Large intestine (tissue), 3 donors: ENCODE measurements around the gene GUCA2B. TPM values are rescaled to one million over a fixed set of nuclear protein-coding genes. Genes with fewer than 3 reads are reported as not detected.
A peak's percentile ranks its signal among the peaks of the same experiment; 100 is the strongest.

Experiments used
- DNase-seq, 2 donors: peaks; one replicate each; pipeline versions ENCODE4 v3.0.0 to v3.0.0-alpha.2; 2013
- H3K27ac ChIP-seq: one replicate; pipeline ENCODE4 v1.5.1; 2013; ENCODE audit warnings: low read length
- H3K27me3 ChIP-seq: 2 replicates; pipeline ENCODE4 v1.6.1; 2013; ENCODE audit warnings: low read length; ENCODE audit not compliant: control insufficient read depth, insufficient read depth
- H3K36me3 ChIP-seq: 2 replicates; pipeline ENCODE4 v1.6.1; 2013; ENCODE audit warnings: low read length; ENCODE audit not compliant: control insufficient read depth, insufficient read depth
- H3K4me1 ChIP-seq: one replicate; pipeline ENCODE4 v1.6.1; 2013; ENCODE audit warnings: low read length; ENCODE audit not compliant: control insufficient read depth, insufficient read depth
- H3K4me3 ChIP-seq: one replicate; pipeline ENCODE4 v1.5.1; 2013; ENCODE audit warnings: low read length
- H3K9me3 ChIP-seq: one replicate; pipeline ENCODE4 v1.6.1; 2013; ENCODE audit warnings: mild to moderate bottlenecking, low read depth, low read length, moderate library complexity; ENCODE audit not compliant: control insufficient read depth
- WGBS: methylation state at CpG from one replicate; pipeline ENCODE4 v1.1.5; 2013; ENCODE audit warnings: low lambda C conversion rate; ENCODE audit not compliant: insufficient coverage; 5-methylcytosine and 5-hydroxymethylcytosine counted together
- polyA plus RNA-seq: library from polyadenylated mRNA; unstranded; fragments of 120-200 nt; gene quantifications from one replicate; pipeline ENCODE4 v1.2.1, GENCODE V29; 2013

Gene GUCA2B
- polyA plus RNA-seq, 1 donor, result 72.5 TPM

GRCh38 chr1:42173155-42173933, 20.1 kb downstream of the GUCA2B start:
- Histone ChIP-seq H3K4me3 (no peak overlapping the region), H3K27ac (no peak overlapping the region), H3K4me1 (peaks cover 27% of the 10 kb centered on the region), H3K36me3 (peaks cover 4% of the 10 kb centered on the region), H3K9me3 (no peaks in the 10 kb centered on the region), H3K27me3 (no peaks in the 10 kb centered on the region)
- peak in 1 of 2 donors; percentile 40 for DNase-seq
- WGBS, result no CpG with 5 or more reads among the region's 9 CpGs

DNA sequence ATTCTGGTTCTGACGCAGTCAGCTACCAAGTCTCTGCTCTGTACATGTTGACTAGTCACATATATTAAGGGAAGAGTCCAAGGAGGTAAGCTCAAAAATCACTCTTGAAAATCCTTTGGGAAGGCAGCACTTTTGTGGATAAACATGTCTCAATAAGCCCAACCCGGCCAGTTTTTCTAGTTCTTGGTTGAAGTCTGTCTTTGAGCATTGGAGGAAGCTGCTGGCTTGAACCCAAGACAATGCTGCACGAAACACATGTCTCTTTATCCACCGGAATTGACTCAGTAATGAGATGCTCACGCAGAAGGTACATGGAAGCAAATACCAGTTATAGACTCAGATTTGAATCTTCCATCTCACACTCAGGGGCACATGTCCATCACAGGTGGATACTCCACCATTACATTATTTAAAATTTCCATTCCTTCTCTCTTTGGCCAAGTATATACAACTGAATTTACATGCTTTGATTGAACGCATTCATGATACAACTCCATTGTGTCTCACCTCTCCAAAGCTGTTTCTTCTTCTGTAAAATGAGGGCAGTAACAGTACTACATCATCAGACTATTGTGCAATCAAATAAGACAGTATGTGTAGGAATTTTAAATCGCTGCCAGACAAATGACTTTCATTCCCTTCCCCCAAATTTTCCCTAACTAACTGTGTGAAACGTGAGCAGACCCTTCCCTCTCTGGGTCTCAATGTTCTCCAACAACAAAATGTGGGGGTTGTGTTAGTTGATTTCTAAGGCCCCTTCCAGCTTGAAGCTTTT, 20.9 kb downstream of the GUCA2B start:
- Histone ChIP-seq H3K4me1 (peaks cover 27% of the 10 kb centered on the region), H3K27ac (no peak overlapping the region), H3K36me3 (peaks cover 4% of the 10 kb centered on the region), H3K27me3 (no peaks in the 10 kb centered on the region), H3K4me3 (no peak overlapping the region), H3K9me3 (no peaks in the 10 kb centered on the region)
- no CpG with 5 or more reads among the region's 8 CpGs for whole genome bisulfite sequencing
- DNase-seq, result no peak

GRCh38 chr1:42175314-42176054, 22.3 kb downstream of the GUCA2B start:
- H3K36me3 ChIP-seq, result peaks cover 13% of the 10 kb centered on the region
- no peak overlapping the region for H3K4me3 ChIP-seq
- no peak overlapping the region for H3K27ac ChIP-seq
- H3K4me1 ChIP-seq, result peaks cover 27% of the 10 kb centered on the region
- H3K27me3 ChIP-seq, result no peaks in the 10 kb centered on the region
- H3K9me3 ChIP-seq, result no peaks in the 10 kb centered on the region
- no CpG with 5 or more reads among the region's 7 CpGs for WGBS
- DNase-seq, result no peak

- H3K4me1 ChIP-seq, result peaks cover 20% of the 10 kb centered on the region
- H3K36me3 ChIP-seq, result peaks cover 25% of the 10 kb centered on the region
- no peak for DNase-seq
- no peak overlapping the region for H3K4me3 ChIP-seq
- no peaks in the 10 kb centered on the region for H3K9me3 ChIP-seq
- H3K27ac ChIP-seq, result no peak overlapping the region
- no peaks in the 10 kb centered on the region for H3K27me3 ChIP-seq
- 100% methylated on average over 3 of the region's 4 CpGs for WGBS
These were observed 23.8 kb downstream of the GUCA2B start for GRCh38 chr1:42176902-42177519.

- no peaks in the 10 kb centered on the region for H3K27me3 ChIP-seq
- H3K9me3 ChIP-seq, result no peaks in the 10 kb centered on the region
- H3K4me3 ChIP-seq, result no peak overlapping the region
- WGBS, result 100% methylated on average over 2 of the region's 6 CpGs
- no peak overlapping the region for H3K27ac ChIP-seq
- DNase-seq, result no peak
- H3K36me3 ChIP-seq, result peaks cover 30% of the 10 kb centered on the region
- H3K4me1 ChIP-seq, result peaks cover 16% of the 10 kb centered on the region
These were observed 24.4 kb downstream of the GUCA2B start for GRCh38 chr1:42177541-42177981.

GRCh38 chr1:42178249-42178648, 25.0 kb downstream of the GUCA2B start:
- no peak for DNase-seq
- H3K4me1 ChIP-seq, result peaks cover 9% of the 10 kb centered on the region
- H3K4me3 ChIP-seq, result no peak overlapping the region
- H3K27ac ChIP-seq, result no peak overlapping the region
- H3K9me3 ChIP-seq, result no peaks in the 10 kb centered on the region
- WGBS, result no CpG with 5 or more reads among the region's 3 CpGs
- H3K27me3 ChIP-seq, result no peaks in the 10 kb centered on the region
- H3K36me3 ChIP-seq, result peaks cover 30% of the 10 kb centered on the region

GRCh38 chr1:42179275-42179674, 26.1 kb downstream of the GUCA2B start:
- no peak for DNase-seq
- WGBS, result no CpG with 5 or more reads among the region's 2 CpGs
- H3K36me3 ChIP-seq, result peaks cover 34% of the 10 kb centered on the region
- no peak overlapping the region for H3K4me3 ChIP-seq
- H3K27ac ChIP-seq, result no peak overlapping the region
- H3K27me3 ChIP-seq, result no peaks in the 10 kb centered on the region
- peaks cover 9% of the 10 kb centered on the region for H3K4me1 ChIP-seq
- H3K9me3 ChIP-seq, result no peaks in the 10 kb centered on the region

GRCh38 chr1:42179900-42180329, 26.7 kb downstream of the GUCA2B start:
- Histone ChIP-seq H3K9me3 (no peaks in the 10 kb centered on the region), H3K4me1 (peaks cover 9% of the 10 kb centered on the region), H3K36me3 (peaks cover 36% of the 10 kb centered on the region), H3K4me3 (no peak overlapping the region), H3K27ac (no peak overlapping the region), H3K27me3 (no peaks in the 10 kb centered on the region)
- no peak for DNase-seq
- WGBS, result no CpG with 5 or more reads among the region's 4 CpGs

DNA sequence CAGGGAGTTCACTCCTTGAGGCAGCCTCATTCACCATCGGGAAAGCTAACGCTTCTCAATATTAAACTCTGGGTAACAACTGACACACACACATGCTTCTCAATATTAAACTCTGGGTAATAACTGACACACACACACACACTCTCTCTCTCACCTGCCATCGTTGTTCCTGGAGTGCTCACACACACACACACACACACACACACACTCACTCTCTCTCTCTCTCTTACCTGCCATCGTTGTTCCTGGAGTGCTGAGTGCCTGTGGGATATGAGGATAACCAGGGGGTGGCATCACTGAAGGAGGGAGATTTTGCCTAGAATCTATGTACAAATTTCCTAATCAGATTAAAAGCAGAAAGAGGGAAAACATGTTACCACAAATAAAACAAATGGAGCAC, 28.5 kb downstream of the GUCA2B start:
- Histone ChIP-seq H3K27me3 (no peaks in the 10 kb centered on the region), H3K4me1 (peaks cover 9% of the 10 kb centered on the region), H3K36me3 (peaks cover 44% of the 10 kb centered on the region), H3K27ac (no peak overlapping the region), H3K9me3 (no peaks in the 10 kb centered on the region), H3K4me3 (no peak overlapping the region)
- DNase-seq, result no peak
- WGBS, result no CpG with 5 or more reads among the region's 4 CpGs
